HG02588 (cell line): ENCODE measurements around the gene RAB6B.
A peak's percentile ranks its signal among the peaks of the same experiment; 100 is the strongest.
"Not testable (repeated sequence)": the region's sequence is repeated elsewhere in the genome, so short reads cannot be mapped to it uniquely, and the experiment has no call there.

Experiments
- ATAC-seq: cut with Tn5 transposase; IDR thresholded peaks from one replicate; pipeline ENCODE4 v1.9.1; 2021; ENCODE audit warnings: mild to moderate bottlenecking, moderate library complexity; ENCODE audit not compliant: unreplicated experiment

Gene RAB6B

GRCh38 chr3:133821767-133822638, 73.7 kb downstream of the RAB6B start:
- ATAC-seq: no peak

- ATAC-seq: no peak
Observed at GRCh38 chr3:133820889-133821675, 74.6 kb downstream of the RAB6B start.

GRCh38 chr3:133820129-133820528, 75.6 kb downstream of the RAB6B start:
- no peak for ATAC-seq

- ATAC-seq: no peak
Observed at GRCh38 chr3:133815386-133815785, 80.3 kb downstream of the RAB6B start.

GRCh38 chr3:133812872-133813271, 82.8 kb downstream of the RAB6B start:
- no peak for ATAC-seq

GRCh38 chr3:133805702-133806475, 89.8 kb downstream of the RAB6B start, which contains the start of gene SRPRB:
TSS of gene SRPRB (plus strand) at chr3:133805815. CDS start at chr3:133805849, 34 bp downstream.
- ATAC-seq: peak; percentile 98

GRCh38 chr3:133805384-133805701, 90.3 kb downstream of the RAB6B start:
- ATAC-seq: no peak

- ATAC-seq: no peak
Observed at GRCh38 chr3:133804896-133805295, 90.8 kb downstream of the RAB6B start.

GRCh38 chr3:133803469-133803868, 92.2 kb downstream of the RAB6B start:
- ATAC-seq: no peak

GRCh38 chr3:133799794-133800585, 95.7 kb downstream of the RAB6B start:
- ATAC-seq: no peak

GRCh38 chr3:133797396-133798105, 98.1 kb downstream of the RAB6B start:
- ATAC-seq: no peak

- ATAC-seq: no peak
Observed at GRCh38 chr3:133792171-133792763, 103.4 kb downstream of the RAB6B start.

- ATAC-seq: no peak
Observed at GRCh38 chr3:133788024-133788423, 107.7 kb downstream of the RAB6B start.

- ATAC-seq: no peak
Observed at GRCh38 chr3:133783762-133784161, 111.9 kb downstream of the RAB6B start.

- ATAC-seq: no peak
Observed at GRCh38 chr3:133782454-133782853, 113.2 kb downstream of the RAB6B start.

- ATAC-seq: no peak
Observed at GRCh38 chr3:133781570-133781969, 114.1 kb downstream of the RAB6B start.

- ATAC-seq: not testable (repeated sequence)
Observed at GRCh38 chr3:133780756-133781155, 114.9 kb downstream of the RAB6B start.

- no peak for ATAC-seq
Observed at GRCh38 chr3:133779626-133780203, 116.0 kb downstream of the RAB6B start.
